H9 (cell line): Measurements from ENCODE around the gene TXNDC11. TPM values are rescaled to one million over a fixed set of nuclear protein-coding genes. Genes with fewer than 3 reads are reported as not detected.

Source experiments
- DNase-seq: peaks from one replicate; pipeline ENCODE4 v3.0.0-alpha.2; 2017
- H2AFZ ChIP-seq: one replicate; pipeline ENCODE4 v1.6.1; 2013; ENCODE audit warnings: mild to moderate bottlenecking, low read length, control low read depth, moderate library complexity
- H2AK5ac ChIP-seq: 2 replicates; pipeline ENCODE4 v1.6.1; 2013; ENCODE audit warnings: low read length, control low read depth, mixed read lengths; ENCODE audit not compliant: insufficient read length
- H2BK120ac ChIP-seq: one replicate; pipeline ENCODE4 v1.6.1; 2013; ENCODE audit warnings: low read depth, mild to moderate bottlenecking, low read length, control low read depth, inconsistent platforms; ENCODE audit not compliant: poor library complexity, severe bottlenecking
- H2BK12ac ChIP-seq: 2 replicates; pipeline ENCODE4 v1.6.1; 2013; ENCODE audit warnings: low read length, control low read depth, mixed read lengths, low read depth; ENCODE audit not compliant: insufficient read length
- H2BK15ac ChIP-seq: 2 replicates; pipeline ENCODE4 v1.6.1; 2013; ENCODE audit warnings: low read depth, low read length, control low read depth
- H2BK20ac ChIP-seq: one replicate; pipeline ENCODE4 v1.6.1; 2013; ENCODE audit warnings: low read depth, mild to moderate bottlenecking, low read length, control low read depth, inconsistent platforms; ENCODE audit not compliant: poor library complexity, severe bottlenecking
- H2BK5ac ChIP-seq: 2 replicates; pipeline ENCODE4 v1.6.1; 2013; ENCODE audit warnings: low read length, control low read depth, mixed read lengths; ENCODE audit not compliant: insufficient read length
- H3K14ac ChIP-seq: 2 replicates; pipeline ENCODE4 v1.6.1; 2013; ENCODE audit warnings: low read length, control low read depth; ENCODE audit not compliant: insufficient read depth
- H3K18ac ChIP-seq: 2 replicates; pipeline ENCODE4 v1.6.1; 2013; ENCODE audit warnings: low read depth, mild to moderate bottlenecking, mixed read lengths, low read length, control low read depth; ENCODE audit not compliant: insufficient read length
- H3K23ac ChIP-seq: 2 replicates; pipeline ENCODE4 v1.6.1; 2013; ENCODE audit warnings: low read length, control low read depth, mixed read lengths, low read depth; ENCODE audit not compliant: insufficient read length
- H3K23me2 ChIP-seq: 2 replicates; pipeline ENCODE4 v1.6.1; 2013; ENCODE audit warnings: low read depth, mild to moderate bottlenecking, mixed read lengths, low read length, control low read depth; ENCODE audit not compliant: insufficient read length, poor library complexity, severe bottlenecking
- H3K27ac ChIP-seq: 2 replicates; pipeline ENCODE4 v1.5.1; 2013; ENCODE audit warnings: low read length, control low read depth, mixed read lengths, low read depth; ENCODE audit not compliant: insufficient read length
- H3K27me3 ChIP-seq: 2 replicates; pipeline ENCODE4 v1.6.1; 2013; ENCODE audit warnings: low read length, control low read depth, inconsistent platforms; ENCODE audit not compliant: insufficient read depth
- H3K4ac ChIP-seq: 2 replicates; pipeline ENCODE4 v1.6.1; 2013; ENCODE audit warnings: low read depth, mild to moderate bottlenecking, control low read depth, inconsistent platforms, low read length, moderate library complexity
- H3K4me1 ChIP-seq: 2 replicates; pipeline ENCODE4 v1.6.1; 2013; ENCODE audit warnings: low read length, control low read depth, inconsistent platforms; ENCODE audit not compliant: insufficient read depth
- H3K4me2 ChIP-seq: 2 replicates; pipeline ENCODE4 v1.6.1; 2013; ENCODE audit warnings: low read length, control low read depth, mixed read lengths; ENCODE audit not compliant: insufficient read length, insufficient read depth
- H3K56ac ChIP-seq: 2 replicates; pipeline ENCODE4 v1.6.1; 2013; ENCODE audit warnings: low read depth, mild to moderate bottlenecking, mixed read lengths, low read length, control low read depth; ENCODE audit not compliant: insufficient read length
- H3K79me1 ChIP-seq: 2 replicates; pipeline ENCODE4 v1.6.1; 2013; ENCODE audit warnings: low read depth, mild to moderate bottlenecking, moderate library complexity, low read length, control low read depth, inconsistent platforms; ENCODE audit not compliant: insufficient read depth, poor library complexity, severe bottlenecking
- H3K79me2 ChIP-seq: 2 replicates; pipeline ENCODE4 v1.6.1; 2013; ENCODE audit warnings: low read length, control low read depth, inconsistent platforms; ENCODE audit not compliant: insufficient read depth
- H3K9ac ChIP-seq: 2 replicates; pipeline ENCODE4 v1.6.1; 2013; ENCODE audit warnings: low read length, control low read depth, mixed read lengths; ENCODE audit not compliant: insufficient read length; ENCODE audit errors: extremely low read depth
- H3K9me3 ChIP-seq: one replicate; pipeline ENCODE4 v1.6.1; 2013; ENCODE audit warnings: low read depth, low read length, inconsistent platforms; ENCODE audit not compliant: control insufficient read depth
- H3T11ph ChIP-seq: one replicate; pipeline ENCODE4 v1.6.1; 2013; ENCODE audit warnings: mild to moderate bottlenecking, low read length, control low read depth, inconsistent platforms
- H4K20me1 ChIP-seq: one replicate; pipeline ENCODE4 v1.6.1; 2013; ENCODE audit not compliant: control insufficient read depth, insufficient read length, insufficient read depth
- H4K5ac ChIP-seq: 2 replicates; pipeline ENCODE4 v1.6.1; 2013; ENCODE audit warnings: low read depth, mild to moderate bottlenecking, mixed read lengths, low read length, control low read depth; ENCODE audit not compliant: insufficient read length
- H4K8ac ChIP-seq: replicated peaks from 2 replicates; pipeline ENCODE4 v1.6.1; 2013; ENCODE audit warnings: low read length, control low read depth, mixed read lengths, low read depth; ENCODE audit not compliant: insufficient read length
- H4K91ac ChIP-seq: 2 replicates; pipeline ENCODE4 v1.6.1; 2013; ENCODE audit warnings: low read depth, mild to moderate bottlenecking, moderate library complexity, mixed read lengths, low read length, control low read depth; ENCODE audit not compliant: insufficient read length
- H3K27ac Mint-ChIP-seq, 3 experiments: 2 replicates in 2 of 3; 3 replicates in 1 of 3; pipeline ENCODE4 v1.8.0; 2020 to 2021; ENCODE audit warnings: mixed read lengths in 3 of 3, mild to moderate bottlenecking in 1 of 3, moderate library complexity in 1 of 3
- H3K27me3 Mint-ChIP-seq: 2 replicates; pipeline ENCODE4 v1.8.0; 2021; ENCODE audit warnings: low read depth, mild to moderate bottlenecking, moderate library complexity, mixed read lengths
- H3K36me3 Mint-ChIP-seq, 3 experiments: 2 replicates in 2 of 3; 3 replicates in 1 of 3; pipeline ENCODE4 v1.8.0; 2020 to 2021; ENCODE audit warnings: low read depth in 3 of 3, mixed read lengths in 3 of 3; ENCODE audit not compliant: insufficient read depth in 1 of 3
- H3K4me1 Mint-ChIP-seq, 2 experiments: 2 replicates each; pipeline ENCODE4 v1.8.0; 2020; ENCODE audit warnings: mixed read lengths in 2 of 2
- H3K4me3 Mint-ChIP-seq, 2 experiments: 2 replicates in 1 of 2; 3 replicates in 1 of 2; pipeline ENCODE4 v1.8.0; 2020 to 2021; ENCODE audit warnings: mild to moderate bottlenecking in 2 of 2, mixed read lengths in 2 of 2, moderate library complexity in 1 of 2
- H3K9me3 Mint-ChIP-seq, 2 experiments: 2 replicates in 1 of 2; 3 replicates in 1 of 2; pipeline ENCODE4 v1.8.0; 2020; ENCODE audit warnings: mild to moderate bottlenecking in 2 of 2, mixed read lengths in 2 of 2, moderate library complexity in 1 of 2
- WGBS: extraction: QIAGEN DNeasy Blood & Tissue Kit; methylation state at CpG from one replicate; pipeline ENCODE4 v1.1.7; 2013; ENCODE audit warnings: missing lambda C conversion rate, low lambda C conversion rate, mixed read lengths; ENCODE audit not compliant: insufficient read length; ENCODE audit errors: extremely low coverage; 5-methylcytosine and 5-hydroxymethylcytosine counted together
- total RNA-seq: library from RNA; stranded (reverse); gene quantifications from 2 replicates; pipeline ENCODE4 v1.2.1, GENCODE V29; 2021
- TF ChIP-seq, protein P1 (sequence below): fragments of 200-600 bp; sonication (generic); conservative IDR thresholded peaks from 3 replicates; pipeline ENCODE4 v1.8.0; 2021; ENCODE audit warnings: antibody characterized with exemption, mild to moderate bottlenecking

Gene TXNDC11
- total RNA-seq, 1 experiment from 2014 or later: 12.2 TPM

GRCh38 chr16:11774065-11774626 lies 31.5 kb upstream of the TXNDC11 start:
- DNase-seq: no peak
- Histone ChIP-seq H3K79me1 (no peaks in the 10 kb centered on the region), H4K8ac (no peak overlapping the region), H2BK120ac (no peak overlapping the region), H2BK20ac (no peak overlapping the region), H3K14ac (no peak overlapping the region), H3K4me1 (no peaks in the 10 kb centered on the region), H2AK5ac (no peak overlapping the region), H3T11ph (no peak overlapping the region), H3K18ac (no peak overlapping the region), H3K23ac (no peak overlapping the region), H3K4me2 (no peak overlapping the region), H4K20me1 (no peaks in the 10 kb centered on the region), H2AFZ (no peak overlapping the region), H3K79me2 (no peaks in the 10 kb centered on the region), H2BK12ac (no peak overlapping the region), H3K9ac (no peak overlapping the region), H2BK5ac (no peak overlapping the region), H3K27me3 (no peaks in the 10 kb centered on the region), H3K23me2 (no peaks in the 10 kb centered on the region), H4K5ac (no peak overlapping the region), H4K91ac (no peak overlapping the region), H3K56ac (no peak overlapping the region), H3K9me3 (no peaks in the 10 kb centered on the region), H3K27ac (no peak overlapping the region), H3K4ac (no peak overlapping the region), H2BK15ac (no peak overlapping the region)
- TF ChIP-seq, protein P1, sequence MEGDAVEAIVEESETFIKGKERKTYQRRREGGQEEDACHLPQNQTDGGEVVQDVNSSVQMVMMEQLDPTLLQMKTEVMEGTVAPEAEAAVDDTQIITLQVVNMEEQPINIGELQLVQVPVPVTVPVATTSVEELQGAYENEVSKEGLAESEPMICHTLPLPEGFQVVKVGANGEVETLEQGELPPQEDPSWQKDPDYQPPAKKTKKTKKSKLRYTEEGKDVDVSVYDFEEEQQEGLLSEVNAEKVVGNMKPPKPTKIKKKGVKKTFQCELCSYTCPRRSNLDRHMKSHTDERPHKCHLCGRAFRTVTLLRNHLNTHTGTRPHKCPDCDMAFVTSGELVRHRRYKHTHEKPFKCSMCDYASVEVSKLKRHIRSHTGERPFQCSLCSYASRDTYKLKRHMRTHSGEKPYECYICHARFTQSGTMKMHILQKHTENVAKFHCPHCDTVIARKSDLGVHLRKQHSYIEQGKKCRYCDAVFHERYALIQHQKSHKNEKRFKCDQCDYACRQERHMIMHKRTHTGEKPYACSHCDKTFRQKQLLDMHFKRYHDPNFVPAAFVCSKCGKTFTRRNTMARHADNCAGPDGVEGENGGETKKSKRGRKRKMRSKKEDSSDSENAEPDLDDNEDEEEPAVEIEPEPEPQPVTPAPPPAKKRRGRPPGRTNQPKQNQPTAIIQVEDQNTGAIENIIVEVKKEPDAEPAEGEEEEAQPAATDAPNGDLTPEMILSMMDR: no peak
- H3K36me3 Mint-ChIP-seq: peaks cover 23 to 62% (median 60%) of the 10 kb centered on the region in 3 experiments
- no peaks in the 10 kb centered on the region for H3K9me3 Mint-ChIP-seq
- H3K27ac Mint-ChIP-seq: no peak overlapping the region
- H3K4me1 Mint-ChIP-seq: no peaks in the 10 kb centered on the region
- H3K27me3 Mint-ChIP-seq: no peaks in the 10 kb centered on the region
- no peak overlapping the region for H3K4me3 Mint-ChIP-seq
- WGBS: no CpG with 5 or more reads among the region's 3 CpGs
